NCI-H748 treated with DMSO at 0.1 percent for 48 hours (cell line): Measurements from ENCODE around the gene DYDC1.
"Not testable (repeated sequence)": the region's sequence is repeated elsewhere in the genome, so short reads cannot be mapped to it uniquely, and the experiment has no call there.

Experiments
- DNase-seq: peaks from one replicate; lab custom pipeline; 2025; lab: John Stamatoyannopoulos, UW

Gene DYDC1

DNA sequence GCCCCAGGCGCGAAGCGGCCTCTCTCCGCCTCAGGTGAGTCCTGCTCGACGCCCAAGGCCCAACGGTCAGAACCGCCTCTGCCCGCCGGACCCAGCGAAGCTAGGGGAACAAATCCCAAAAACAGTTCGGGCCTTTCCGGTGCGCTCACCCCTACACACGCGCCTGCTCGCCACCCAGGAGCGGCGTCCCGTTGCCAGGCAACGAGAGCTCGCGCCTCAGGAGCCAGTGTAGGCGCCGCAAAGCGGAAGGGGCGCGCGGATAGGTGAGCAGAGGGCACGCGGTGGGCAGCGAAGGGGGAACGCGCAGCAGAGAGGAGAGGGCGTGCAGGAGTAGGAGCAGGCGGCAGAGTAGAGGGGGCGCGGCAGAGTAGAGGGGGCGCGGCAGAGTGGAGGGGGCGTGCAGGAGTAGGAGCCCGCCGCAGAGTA is at the start of gene DYDC1, which contains the start of gene DYDC2:
Gene DYDC1, minus strand, starts transcription at position 193 of the 426 bp plus-strand sequence. CDS start 4,154 bp downstream, outside the sequence.
Gene DYDC2, plus strand, starts transcription at position 219 of the 426 bp plus-strand sequence. CDS start 5,663 bp downstream, outside the sequence.
- DNase-seq, result peak; percentile 45

DNA sequence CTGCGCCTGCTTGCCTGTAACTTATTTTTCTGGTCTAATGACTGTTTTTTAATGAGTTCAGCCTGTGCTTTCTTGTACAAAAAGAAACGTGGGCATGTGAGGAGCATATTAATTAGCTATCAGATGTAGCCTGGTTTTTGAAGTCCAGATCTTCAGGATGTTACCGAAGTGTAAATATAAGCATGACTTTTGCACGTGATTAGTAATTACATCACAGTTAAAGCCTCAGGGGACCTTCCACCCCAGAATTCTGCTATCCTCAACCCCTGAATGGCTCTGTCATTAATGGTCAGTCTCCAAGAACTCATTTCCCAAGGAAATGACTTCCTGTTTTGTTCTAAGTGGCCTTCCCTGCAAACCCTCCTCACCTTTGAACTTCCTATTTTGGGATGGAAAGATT is 49.6 kb upstream of the DYDC1 start:
- no peak for DNase-seq

DNA sequence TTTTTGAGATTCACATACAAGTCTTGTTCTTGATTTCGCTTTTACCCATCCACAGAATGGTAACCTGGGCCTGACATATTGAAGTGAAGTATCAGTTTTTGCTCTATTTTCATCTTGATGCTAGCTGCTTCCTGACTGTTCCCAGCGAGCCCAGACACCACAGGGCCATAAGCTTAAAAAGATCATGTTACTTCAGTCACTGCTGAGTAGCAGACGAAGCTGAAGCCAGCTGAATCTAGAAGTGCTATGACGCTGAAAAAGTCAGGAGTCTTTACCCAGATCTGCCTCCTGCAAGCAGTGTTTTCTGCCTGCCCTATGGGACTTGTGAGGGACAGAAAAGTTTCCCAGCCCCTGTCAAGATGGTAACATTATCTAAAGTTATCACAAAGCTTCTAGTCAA is 49.1 kb upstream of the DYDC1 start:
- no peak for DNase-seq

DNA sequence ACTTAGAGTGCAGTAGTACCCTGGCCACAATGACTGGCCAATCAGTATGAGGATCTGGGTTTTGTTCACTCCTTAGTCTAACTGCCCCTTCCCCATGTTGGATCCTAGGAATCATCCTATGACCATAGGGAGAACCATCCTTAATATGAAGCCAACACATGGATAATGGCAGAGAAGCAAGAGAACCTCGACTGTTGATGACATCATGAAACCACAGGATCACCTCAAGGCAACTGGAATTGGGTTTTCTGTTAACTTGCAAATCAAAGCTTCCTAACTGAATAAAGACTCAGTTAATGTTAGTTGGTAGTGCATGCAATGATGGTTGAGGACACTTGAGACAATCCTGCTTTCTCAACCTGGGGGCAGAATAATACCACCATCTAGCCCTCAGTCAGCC is 48.5 kb upstream of the DYDC1 start:
- no peak for DNase-seq

DNA sequence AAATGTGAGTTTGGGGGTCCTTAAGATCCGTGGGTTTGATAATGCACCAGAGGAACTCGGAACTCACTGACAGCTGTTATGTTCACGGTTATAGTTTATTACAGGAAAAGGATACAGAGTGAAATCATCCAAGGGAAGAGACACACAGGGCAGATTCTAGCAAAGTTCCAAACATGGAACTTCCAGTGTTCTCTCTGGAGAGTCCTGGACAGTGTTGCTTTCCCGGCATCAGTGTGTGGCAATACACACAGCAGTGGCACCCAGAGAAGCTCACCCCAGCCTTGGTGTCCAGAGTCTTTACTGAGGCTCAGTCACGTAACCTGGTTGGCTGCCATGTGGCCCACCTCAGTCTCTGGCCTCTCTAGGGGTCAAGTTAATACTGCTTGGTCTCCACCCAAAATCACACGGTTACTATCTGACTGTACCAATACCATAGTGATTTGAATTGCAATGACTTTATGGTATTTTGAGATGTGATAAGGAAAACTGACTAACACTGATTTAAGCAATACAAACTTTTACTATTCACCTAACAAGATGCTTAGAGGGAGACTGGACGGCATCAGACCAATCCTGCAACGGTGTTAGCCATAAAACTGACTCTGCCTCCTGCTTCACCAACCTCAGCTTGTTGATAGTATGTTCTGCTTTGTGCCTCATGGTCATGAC is 43.7 kb upstream of the DYDC1 start:
- no peak for DNase-seq

DNA sequence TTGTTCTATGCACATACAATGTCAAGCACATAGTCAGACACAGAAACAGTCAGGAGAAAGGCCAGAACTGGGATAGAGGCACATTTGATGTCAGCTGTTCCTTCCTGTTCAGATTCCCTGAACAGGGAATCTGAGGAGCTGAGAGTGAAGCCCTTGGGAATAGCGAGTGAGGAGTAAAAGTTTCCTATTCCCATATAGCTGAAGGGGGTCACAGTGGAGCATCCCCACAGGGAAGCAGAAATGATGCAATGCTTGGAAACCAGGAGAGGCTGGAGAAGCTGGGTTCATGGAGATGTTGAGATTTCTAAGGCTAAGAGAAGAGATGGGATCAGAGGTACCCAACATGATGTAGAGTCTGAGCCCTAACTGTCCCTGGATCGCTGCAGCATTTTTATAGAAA is 40.5 kb upstream of the DYDC1 start:
- DNase-seq, result no peak

DNA sequence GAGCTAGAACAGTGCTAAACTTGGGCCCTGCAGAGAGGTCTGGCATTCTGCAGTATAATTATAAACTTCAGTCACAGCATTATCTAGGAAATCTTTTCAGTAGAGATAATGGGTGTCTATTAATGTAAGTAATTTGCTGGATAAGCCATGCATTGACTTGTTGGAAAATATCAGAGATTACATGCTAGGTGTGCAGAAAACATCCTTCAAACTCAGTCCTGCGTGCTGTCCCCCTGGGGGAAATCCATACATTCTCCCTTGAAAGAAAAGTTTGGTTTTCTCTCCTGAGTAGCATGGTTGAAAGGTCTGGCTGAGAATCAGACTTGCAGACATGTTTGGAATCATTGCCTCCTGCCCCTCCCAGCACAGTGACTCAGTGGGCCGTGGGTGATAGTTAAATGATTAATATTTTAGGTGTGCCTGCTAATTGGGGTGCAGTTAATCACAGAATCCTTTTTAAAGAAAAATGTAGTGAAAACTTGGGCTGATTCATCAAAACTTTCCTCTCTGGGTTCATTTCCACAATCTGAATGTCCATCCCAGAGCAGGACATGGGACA is 37.9 kb upstream of the DYDC1 start:
- no peak for DNase-seq

DNA sequence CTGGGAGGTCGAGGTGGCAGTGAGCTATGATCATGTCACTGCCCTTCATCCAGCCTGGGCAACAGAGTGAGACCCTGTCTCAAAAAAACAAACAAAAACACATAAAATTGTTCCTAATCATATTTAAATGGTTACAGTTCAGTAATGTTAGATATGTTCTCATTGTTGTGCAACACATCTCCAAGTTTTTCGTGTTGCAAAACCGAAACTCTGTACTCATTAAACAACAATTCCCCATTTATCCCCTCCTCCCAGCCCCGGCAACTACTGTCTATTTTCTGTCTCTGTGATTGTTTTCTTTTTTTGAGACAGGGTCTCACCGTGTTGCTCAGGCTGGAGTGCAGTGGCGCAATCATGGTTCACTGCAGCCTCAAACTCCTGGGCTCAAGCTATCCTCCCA is 35.7 kb upstream of the DYDC1 start:
- DNase-seq, result no peak

DNA sequence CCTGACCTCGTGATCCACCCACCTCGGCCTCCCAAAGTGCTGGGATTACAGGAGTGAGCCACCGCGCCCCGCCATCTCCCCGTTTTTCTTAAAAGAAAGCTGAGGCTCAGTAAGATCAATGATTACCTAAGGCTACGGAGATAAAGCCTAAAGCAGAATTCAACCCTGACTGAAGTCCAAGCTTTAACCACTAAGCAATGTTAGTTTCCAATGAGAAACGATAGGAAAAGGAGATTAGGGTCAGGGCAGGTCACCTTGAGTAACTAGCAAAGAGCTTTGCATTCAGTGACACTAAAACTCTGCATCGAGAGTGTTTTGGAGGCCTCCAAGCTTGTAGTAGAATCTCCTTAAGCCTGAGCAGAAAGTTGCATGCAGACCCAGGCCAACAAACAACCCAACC is 34.2 kb upstream of the DYDC1 start:
- no peak for DNase-seq

DNA sequence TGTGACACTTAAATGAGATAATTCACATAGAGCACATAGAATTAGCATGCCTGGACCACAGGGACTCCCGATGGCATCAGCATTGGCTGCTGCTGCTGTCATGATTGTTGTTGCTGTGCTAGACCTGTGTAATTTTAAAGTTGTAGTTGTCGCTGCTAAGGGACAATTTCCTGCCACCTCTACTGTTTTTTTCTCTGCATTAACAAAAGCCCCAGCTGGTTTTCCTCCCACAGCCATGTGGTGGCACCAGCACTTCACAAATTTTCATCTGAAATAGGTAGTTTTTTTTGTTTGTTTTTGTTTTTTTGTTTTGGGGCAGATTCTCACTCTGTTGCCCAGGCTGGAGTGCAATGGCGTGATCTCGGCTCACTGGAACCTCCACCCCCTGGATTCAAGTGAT is 26.4 kb upstream of the DYDC1 start:
- no peak for DNase-seq

DNA sequence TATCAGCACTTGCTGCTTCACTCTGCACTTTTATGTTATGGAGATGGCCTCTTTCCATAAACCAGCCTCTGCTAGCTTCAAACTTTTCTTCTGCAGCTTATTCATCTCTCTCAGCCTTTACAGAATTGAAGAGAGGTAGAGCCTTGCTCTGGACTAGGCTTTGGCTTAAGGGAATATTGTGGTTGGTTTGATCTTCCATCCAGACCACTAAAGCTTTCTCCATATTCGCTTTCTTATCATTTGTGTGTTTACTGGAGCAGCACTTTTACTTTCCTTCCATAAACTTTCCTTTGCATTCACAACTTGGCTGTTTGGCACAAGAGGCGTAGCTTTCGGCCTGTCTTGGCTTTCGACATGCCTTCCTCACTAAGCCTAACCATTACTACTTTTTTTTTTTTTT is 23.6 kb upstream of the DYDC1 start:
- DNase-seq, result no peak

DNA sequence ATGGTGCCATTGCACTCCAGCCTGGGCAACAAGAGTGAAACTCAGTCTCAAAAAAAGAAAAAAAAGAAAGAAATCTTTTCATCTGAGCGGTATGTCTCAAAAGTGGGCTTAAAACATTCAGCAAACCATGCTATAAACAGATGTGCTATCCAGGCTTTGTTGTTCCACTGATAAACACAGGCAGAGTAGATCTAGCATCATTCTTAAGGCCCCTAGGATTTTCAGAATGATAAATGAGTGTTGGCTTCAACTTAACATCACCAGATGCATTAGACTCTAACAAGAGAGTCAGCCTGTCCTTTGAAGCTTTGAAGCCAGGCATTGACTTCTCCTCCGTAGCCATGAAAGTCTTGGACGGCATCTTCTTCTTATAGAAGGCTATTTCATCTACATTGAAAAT is 23.1 kb upstream of the DYDC1 start:
- DNase-seq, result no peak

DNA sequence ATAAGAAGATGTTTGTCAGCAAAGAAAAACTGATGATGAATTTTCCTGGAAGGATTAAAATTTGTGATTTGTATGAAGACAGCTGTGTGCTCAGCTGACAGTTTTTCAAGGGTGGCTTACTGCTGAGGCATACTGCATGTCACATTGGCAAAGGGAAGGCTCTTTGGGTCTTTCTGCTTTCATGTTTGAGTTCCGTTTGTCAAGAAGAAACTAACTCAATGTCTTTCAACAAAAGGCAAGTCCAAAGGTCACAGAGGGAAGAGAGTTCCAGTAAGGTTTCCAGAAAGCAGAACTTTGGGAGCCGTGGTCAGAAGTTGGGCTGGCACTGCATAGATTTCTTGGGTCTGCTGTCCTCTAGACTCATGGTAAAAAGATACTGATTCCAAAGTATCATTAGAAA is 16.9 kb upstream of the DYDC1 start:
- DNase-seq, result no peak

DNA sequence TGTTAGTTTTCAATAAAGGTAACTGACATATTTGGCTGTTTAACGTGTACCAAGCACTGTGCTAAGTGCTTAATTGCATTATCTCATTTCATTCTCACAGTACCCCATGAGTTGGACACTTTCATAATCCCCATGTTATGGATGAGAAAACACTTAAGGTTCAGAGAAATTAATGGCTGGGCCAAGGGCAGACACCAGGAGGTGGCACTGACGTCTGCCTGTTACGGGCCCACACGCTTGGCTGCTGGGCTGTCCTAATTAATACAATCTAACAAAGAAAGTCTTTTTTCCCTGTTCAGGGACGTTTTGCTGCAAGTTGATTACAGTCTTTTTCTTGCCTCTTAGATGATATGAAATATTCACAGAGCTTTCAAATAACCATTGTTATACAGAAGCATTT is 16.1 kb upstream of the DYDC1 start:
- DNase-seq, result no peak

DNA sequence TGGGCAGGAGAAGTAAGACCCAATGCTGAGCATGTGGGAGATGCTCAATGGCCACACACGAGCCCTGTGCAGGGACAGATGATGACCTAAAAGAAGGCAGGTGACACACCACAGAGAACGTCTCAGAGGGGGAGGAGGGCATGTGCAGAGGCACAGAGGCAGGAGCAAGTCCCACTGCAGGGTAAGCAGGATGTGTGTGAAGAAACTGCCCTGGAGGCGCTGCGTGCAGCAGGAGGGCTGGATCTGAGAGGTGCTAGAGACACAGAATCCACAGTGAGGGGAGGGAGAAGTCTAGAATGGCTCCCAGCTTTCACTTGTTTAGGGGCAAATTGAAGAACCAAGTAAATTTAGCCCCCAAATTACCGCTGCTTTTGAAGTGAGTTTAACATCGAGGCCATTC is 14.9 kb upstream of the DYDC1 start:
- no peak for DNase-seq

DNA sequence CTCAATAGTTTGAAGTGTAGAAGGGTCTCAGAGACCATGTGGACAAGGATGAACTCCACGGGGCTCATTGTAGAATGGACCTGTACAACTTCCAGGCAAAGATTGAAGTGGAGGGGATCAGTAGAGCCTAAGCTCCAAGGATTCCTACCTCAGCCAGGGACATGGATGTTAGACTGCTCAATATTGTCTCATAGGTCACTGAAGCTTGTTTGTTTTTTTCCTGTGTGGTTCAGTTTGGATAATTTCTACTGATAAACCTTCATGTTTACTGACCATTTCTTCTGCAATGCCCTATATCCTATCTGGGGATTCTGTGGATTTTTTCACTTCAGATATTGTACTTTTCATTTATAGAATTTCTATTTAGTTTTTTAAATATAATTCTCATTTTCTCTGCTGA is 9.0 kb upstream of the DYDC1 start:
- DNase-seq, result no peak

DNA sequence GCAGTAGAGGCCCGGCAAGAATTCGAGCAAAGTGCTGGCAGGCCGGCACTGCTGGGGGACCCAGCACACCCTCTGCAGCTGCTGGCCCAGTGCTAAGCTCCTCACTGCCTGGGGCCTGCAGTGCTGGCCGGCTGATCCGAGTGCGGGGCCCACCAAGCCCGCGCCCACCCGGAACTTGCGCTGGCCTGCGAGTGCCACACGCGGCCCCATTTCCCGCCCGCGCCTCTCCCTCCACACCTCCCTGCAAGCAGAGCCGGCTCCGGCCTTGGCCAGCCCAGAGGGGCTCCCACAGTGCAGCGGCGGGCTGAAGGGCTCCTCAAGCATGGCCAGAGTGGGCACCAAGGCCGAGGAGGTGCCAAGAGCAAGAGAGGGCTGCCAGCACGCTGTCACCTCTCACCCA is 3.1 kb upstream of the DYDC1 start:
- DNase-seq, result no peak

DNA sequence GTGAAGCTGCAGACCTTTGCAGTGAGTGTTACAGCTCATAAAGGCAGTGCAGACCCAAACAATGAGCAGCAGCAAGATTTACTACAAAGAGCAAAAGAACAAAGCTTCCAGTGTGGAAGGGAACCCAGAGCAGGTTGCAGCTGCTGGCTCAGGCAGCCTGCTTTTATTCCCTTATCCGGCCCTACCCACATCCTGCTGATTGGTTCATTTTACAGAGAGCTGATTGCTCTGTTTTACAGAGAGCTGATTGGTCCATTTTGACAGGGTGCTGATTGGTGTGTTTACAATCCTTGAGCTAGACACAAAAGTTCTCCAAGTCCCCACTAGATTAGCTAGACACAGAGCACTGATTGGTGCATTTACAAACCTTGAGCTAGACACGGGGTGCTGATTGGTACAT is 2.4 kb upstream of the DYDC1 start:
- not testable (repeated sequence) for DNase-seq

DNA sequence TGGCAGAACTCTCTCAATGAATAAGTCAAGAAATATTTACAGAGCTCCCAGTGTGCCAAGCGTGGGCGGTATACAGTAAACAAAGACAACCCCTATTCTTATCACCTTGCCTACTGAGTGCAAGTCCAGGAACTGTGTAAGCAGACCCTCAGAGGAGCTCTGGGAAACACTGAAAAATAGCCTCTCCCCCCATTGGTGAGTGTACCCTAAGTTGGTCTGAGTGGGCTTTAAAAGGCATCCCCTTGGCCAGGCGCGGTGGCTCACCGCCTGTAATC is 1.2 kb upstream of the DYDC1 start:
- DNase-seq, result no peak

DNA sequence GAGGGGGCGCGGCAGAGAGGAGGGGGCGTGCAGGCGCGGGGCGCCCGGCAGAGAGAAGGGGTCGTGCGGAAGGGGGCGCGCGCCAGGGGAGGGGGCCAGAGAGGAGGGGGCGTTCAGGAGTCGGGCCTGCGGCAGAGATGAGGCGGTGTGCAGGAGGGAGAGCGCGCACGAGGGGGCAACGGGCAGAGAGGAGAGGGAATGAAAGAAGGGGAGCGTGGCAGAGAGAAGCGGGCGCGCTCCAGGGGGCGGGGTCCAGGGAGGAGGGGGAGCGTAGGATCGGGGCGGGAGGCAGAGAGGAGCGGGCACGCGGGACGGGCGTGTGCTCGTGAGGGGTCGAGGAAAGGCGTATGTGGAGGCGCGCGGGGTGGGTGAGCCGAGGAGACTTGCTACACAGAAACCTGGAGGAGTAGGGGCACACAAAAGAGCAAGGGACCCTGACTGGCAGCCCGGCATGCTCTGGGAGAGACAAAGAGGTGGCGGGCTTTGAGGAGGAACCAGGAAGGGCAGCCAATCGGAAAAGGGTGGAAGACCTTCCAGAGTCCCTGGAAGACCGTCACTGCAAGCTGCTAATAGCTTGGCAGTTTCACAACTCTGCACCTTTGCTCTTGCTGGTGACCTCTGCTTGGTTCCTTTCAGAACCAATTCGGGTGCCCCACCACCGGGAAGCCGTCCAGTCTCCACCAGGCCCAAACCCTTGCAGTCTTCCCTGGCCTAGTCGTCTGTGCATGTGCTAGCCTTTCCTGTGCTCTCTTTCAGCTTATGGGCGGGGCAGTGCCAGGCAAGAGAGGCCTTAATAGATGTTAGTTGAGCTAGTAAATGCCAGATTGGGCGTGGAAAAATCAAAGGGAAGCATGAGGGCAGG is 665 bp upstream of the DYDC1 start:
- DNase-seq, result peak; percentile 27

DNA sequence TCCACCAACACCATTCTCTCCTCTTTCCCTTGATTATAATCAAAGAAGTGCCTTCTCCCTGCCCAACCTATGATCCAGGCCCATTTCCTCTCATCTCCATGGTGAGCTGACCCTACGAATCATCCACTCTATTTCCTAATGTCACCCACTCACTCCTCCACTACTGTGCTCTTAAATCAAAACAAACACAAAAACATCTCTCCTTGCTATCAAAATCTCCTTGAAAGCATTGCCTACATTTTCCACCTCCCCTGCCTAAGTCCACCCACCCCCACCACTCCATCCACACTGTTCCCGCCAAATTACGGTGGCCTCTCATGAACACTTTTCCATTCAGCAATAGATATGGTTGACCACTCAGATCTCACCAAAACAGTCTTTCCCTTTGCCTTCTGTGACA is 5.3 kb downstream of the DYDC1 start:
- DNase-seq, result no peak

DNA sequence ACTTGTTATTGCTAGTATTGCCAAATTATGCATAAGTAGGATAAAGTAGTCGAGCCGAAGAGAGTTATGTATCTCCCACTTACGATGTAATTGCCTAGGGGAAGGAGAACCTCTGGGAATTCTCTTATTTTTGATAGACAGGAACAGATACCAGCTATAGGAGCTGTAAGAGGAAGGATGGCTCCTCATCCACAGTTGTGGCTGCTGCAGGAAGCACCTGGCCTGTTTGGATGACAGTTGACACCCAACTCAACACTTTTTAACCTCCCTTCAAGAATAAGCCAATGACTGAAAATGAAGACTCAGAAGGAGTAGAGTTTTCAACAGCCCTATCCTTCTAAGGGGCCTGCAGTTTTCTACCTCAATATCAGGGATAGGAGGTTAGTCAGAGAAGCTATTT is 6.3 kb downstream of the DYDC1 start:
- DNase-seq, result no peak

DNA sequence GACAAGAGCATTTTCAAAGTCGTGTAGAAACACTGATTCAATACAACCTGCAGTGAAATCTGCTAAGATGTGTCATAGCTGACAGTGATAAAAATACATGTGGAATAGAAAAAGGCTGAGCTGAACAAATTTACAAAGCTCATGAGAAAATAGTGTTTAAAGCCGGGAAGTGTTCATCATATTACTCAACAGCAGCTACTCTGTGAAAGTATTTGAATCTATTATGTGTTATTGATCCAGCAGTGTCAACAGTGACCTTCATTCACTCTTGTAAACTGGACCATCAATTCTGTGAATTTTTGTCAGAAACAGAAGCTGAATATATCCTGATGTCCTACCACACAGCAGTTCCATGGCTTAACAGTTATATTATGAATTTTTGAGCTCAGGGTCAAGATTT is 11.6 kb downstream of the DYDC1 start:
- no peak for DNase-seq
